HG03469 (cell line): ENCODE measurements around the gene ESPNL.

Experiments used
- ATAC-seq: cut with Tn5 transposase; IDR thresholded peaks from one replicate; pipeline ENCODE4 v1.9.1; 2021; ENCODE audit warnings: mild to moderate bottlenecking, moderate library complexity, moderate number of reproducible peaks; ENCODE audit not compliant: unreplicated experiment

The ESPNL gene

DNA sequence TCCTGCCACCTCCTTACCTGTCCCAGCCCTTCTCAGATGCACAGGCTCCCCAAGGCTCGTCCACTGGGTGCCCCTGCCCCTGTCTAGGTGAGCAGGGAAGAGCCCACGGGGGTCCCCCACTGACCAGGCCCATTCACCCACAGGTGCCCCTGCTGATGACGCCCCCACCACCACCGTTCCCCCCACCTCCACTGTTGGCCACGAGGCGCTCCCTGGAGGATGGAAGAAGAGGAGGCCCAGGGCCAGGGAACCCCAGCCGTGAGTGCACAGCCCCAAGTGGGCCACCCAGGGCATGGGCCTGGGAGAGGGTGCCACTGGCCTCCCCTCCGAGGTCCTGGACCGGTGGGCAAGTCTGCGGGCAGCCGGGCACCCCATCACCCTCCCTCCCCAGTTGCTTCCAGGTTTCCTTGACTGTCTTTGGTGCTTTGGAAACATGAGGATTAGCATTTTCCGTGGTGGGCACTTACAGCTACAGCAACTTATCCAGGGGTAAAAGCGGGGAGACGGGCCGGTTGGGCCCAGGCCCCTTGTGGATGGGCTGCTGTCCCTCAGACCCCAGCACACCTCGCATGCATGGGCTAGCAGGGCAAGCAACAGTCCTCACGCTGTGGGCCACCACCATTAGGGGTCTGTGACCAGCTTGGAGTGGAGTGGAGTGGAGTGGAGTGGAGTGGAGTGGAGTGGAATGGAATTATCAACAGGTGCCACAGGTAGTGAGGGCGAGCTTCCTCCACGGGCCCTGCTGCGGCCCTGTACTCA is 25.2 kb downstream of the ESPNL start:
- ATAC-seq = no peak

DNA sequence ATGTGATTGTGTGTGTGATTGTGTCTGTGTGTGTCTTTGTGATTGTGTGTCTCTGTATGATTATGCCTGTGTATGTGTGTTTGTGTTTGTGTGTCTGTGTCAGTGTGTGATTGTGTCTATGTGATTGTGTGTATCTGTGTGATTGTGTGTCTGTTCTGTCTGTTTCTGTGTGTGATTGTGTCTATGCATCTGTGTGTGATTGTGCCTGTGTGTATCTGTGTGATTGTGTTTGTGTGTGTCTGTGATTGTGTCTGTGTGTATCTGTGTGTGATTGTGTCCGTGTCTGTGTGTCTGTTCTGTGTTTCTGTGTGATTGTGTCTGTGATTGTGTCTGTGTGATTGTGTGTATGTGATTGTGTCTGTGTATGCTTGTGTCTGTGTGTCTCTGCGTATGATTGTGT is 26.2 kb downstream of the ESPNL start:
- ATAC-seq = no peak

GRCh38 chr2:238126775-238127164 is 26.6 kb downstream of the ESPNL start:
- ATAC-seq = no peak

DNA sequence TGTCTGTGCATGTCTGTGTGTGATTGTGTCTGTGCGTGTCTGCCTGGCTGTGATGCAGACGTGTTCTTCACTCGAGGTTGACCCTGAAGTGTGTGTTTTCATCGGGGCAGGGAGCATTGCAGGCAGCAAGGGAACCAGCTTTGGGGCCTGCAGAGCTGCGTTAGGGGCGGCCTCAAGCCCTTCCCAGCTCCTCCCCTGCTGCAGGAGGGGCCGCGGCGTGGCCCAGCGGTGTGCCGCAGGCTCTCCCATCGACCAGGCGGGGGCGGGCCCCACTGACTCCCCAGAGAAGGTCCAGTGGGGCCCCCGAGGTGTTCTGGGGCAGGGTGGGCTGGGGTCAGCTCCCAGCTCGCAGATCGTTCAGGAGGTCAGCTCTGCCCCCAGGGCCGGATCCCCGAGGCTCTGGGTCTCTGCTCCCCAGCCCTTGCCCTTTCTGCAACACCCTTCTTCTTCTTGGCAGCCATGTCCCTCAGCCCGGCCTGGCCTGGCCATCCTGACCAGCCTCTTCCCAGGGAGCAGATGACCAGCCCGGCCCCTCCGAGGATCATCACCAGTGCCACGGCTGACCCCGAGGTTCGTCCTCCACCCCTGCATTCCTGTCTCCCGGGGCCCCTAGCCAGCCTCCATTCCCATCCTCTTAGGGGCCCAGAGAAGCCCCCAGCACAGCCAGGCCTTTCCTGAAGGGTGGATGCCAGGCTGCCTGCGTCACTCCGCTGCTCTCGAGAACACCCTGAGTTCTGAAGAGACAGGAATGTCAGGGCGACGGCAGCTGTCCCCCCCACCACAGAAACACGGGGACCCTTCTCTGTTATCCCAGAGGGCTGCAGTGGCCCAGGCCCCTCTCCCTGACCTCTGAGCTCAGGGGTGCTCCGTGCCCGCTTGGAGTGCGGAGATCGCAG is 27.3 kb downstream of the ESPNL start:
- no peak for ATAC-seq

GRCh38 chr2:238128061-238128440 is 27.9 kb downstream of the ESPNL start:
- no peak for ATAC-seq

DNA sequence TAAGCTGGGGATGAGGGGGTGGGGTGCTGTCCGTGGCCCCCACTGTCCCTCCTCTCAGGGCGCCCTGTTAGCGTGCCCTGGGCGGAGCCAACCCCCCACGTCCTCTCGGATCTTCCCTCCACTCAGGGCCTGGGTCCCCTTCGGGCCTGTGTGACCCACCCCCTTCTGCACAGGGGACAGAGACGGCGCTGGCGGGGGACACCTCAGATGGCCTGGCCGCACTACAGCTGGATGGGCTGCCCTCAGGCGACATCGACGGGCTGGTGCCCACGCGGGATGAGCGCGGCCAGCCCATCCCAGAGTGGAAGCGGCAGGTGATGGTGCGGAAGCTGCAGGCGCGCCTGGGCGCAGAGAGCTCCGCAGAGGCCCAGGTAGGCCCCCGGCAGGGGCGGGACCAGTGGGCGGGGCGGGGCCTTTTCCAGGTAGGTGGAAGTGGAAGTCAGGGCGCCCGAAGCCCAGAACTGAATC is 28.4 kb downstream of the ESPNL start:
- ATAC-seq = no peak

GRCh38 chr2:238129166-238130010 is 29.2 kb downstream of the ESPNL start:
- no peak for ATAC-seq

DNA sequence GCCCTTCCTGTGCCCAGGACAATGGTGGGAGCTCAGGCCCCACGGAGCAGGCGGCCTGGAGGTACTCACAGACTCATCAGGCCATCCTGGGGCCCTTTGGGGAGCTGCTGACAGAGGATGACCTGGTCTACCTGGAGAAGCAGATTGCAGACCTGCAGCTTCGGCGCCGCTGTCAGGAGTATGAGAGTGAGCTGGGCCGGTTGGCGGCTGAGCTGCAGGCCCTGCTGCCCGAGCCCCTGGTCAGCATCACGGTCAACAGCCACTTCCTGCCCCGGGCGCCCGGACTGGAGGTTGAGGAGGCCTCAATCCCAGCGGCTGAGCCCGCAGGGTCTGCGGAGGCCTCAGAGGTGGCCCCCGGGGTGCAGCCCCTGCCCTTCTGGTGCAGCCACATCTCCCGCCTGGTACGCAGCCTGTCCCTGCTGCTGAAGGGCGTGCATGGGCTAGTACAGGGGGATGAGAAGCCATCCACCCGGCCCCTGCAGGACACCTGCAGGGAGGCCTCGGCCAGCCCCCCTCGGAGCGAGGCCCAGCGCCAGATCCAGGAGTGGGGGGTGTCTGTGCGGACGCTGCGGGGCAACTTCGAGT is 30.1 kb downstream of the ESPNL start:
- ATAC-seq = no peak

DNA sequence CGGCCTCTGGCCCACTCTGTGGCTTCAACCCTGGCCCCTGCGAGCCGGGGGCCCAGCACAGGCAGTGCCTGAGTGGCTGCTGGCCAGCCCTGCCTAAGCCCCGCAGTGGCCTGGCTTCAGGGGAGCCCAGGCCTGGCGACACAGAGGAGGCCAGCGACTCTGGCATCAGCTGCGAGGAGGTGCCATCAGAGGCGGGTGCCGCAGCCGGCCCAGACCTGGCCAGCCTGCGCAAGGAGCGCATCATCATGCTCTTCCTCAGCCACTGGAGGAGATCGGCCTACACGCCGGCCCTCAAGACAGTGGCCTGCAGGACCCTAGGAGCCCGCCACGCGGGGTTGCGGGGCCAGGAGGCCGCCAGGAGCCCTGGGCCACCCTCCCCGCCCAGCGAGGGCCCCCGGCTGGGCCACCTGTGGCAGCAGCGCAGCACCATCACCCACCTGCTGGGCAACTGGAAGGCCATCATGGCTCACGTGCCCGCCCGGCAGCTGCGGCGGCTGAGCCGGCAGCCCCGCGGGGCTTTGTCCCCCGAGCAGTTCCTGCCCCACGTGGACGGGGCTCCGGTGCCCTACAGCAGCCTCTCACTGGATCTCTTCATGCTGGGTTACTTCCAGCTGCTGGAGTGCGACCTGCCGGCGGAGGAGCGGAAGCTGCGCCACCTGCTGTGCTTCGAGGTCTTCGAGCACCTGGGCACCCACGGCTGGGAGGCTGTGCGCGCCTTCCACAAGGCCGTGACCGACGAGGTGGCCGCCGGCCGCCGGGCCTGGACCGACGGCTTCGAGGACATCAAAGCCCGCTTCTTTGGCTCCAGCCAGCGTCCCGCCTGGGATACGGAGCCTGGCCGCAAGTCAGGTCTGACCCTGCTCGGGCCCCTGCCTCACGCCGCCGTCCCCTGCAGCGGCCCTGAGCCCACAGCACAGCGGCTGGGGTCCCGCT is 30.8 kb downstream of the ESPNL start:
- ATAC-seq = no peak

DNA sequence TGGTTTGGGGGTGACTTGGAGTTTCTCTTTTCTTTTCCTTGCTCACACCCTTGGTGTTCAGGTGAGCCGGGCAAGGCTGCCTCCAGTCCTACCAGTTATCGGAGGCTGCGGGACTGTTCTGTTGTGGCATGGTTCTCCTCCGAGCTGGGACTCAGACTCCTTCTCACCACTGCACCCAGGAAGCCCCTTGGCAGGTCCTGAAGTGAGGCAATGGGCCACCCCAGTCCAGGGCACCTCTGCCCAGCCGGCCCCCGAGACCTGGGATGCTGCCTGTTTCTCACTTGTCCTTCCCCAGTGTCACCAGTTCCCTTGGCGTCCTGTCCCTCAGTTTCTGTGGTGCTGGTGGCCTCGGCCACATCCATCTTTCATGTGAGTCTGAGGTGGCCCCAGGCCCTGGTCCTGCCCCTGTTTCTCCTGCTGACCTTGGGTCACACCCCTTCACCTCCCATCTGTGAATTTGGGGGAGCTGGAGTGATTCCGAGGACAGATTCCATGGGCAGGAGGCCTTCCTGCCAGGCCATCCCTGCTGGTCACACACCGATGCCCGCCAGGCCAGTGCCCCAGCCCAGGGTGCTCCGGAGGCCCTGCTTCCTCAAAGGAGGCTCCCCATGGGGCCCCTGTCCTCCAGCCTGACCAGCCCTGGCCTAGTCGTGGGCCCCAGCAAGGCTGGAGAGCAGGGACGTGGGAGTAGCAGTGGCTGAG is 31.8 kb downstream of the ESPNL start:
- ATAC-seq = no peak

DNA sequence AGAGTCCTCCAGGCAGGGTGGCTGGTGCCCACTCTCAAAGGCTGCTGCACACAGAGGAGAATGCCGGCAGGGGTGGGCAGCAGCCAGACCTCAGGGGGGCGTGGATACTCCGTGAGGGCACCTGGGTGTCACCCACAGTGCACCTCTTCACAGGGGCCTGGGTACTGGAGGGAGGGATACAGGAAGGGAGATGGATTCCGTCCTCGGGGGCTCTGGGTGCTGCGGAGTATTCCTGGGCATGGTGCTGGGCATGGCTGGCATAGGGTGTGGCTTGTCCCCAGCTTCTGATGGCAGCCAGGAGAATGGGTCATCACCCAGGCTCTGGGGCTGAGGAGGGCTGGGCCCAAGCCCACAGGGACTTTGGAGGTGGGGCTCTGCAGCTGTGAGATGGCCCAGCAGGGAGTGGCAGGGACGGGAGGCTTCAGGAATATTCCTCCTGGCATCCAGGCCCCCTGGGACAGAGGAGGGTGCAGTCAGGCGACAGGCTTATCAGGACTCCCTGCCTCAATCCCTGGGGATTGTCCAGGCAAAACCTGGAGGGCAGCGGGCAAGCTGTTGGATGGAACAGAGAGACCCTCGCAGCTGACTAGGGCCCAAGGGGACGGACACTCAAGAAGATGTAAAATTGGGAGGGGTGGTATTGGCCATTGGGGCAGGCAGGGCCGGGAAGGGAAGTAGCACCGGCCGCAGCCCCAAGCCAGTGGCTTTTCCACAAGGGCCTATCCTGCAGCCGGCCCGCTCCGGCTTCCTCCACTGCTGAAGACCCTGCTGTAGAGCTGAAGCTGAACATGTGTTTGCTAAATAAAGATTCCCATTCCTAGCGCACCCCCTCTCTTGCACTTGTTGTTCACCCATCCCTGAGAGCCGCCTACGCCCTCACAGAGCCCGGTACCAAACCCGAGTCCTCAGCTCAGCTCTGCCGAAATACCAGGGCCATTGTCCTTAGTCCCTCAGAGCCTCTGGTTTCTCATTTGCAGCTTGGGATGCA is 32.6 kb downstream of the ESPNL start:
- no peak for ATAC-seq

- ATAC-seq = no peak
Observed at GRCh38 chr2:238133499-238134392, 33.6 kb downstream of the ESPNL start.

- ATAC-seq = no peak
Observed at GRCh38 chr2:238134393-238134785, 34.2 kb downstream of the ESPNL start.

DNA sequence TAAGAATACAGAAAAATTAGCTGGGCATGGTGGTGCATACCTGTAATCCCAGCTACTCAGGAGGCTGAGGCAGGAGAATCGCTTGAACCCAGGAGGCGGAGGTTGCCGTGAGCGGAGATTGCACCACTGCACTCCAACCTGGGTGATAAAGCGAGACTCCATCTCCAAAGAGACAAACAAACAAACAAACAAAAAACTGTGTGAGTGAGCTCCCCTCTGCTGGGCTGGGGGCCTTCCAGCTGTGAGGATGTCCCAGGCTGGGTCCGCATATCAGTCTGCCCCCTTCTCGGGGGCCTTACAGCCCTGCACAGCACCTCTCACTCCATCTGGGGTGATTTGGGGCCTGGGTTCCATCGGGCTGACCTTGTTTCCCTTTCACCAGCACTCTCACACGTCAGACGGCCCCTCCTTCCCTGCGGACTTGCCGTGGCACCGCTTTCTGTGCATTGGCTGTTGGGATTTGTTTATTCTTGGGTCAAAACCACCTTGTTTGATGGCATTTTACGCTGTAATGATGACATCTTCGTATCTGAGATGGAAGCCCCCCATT is 35.5 kb downstream of the ESPNL start:
- no peak for ATAC-seq

DNA sequence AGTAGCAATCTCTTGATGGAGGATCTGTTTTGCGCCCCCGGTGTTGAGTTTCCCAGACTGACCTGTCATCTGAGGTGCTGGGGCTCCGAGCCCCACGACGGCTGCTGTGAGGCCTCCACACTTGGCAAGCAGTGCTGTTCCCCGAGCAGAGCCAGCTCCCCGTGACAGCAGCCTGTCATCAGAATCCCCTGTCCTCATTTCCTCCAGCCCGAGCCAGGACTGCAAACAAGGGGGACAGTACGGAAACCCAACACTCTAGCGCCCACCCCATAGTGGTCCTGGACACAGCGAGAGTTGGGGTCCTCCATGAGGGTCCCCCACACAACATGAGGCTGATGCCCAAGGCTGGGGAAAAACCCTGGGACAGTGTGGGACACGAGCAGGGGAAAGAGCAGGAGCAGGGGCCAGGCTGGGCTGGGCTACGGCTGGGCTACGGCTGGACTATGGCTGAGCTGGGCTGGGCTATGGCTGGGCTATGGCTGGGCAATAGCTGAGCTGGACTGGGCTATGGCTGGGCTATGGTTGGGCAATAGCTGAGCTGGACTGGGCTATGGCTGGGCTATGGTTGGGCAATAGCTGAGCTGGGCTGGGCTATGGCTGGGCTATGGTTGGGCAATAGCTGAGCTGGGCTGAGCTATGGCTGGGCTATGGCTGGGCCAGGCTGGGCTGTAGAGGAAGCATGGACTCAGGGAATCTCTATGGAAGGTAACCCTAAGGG is 36.8 kb downstream of the ESPNL start:
- ATAC-seq = no peak

GRCh38 chr2:238137885-238138284 is 37.7 kb downstream of the ESPNL start:
- no peak for ATAC-seq
